Nephron (organoid): ENCODE data around the gene DPP7.

ENCODE experiments used
- H3K27ac Mint-ChIP-seq, 3 experiments: 2 replicates each; pipeline ENCODE4 v1.8.0; 2020; ENCODE audit warnings: mixed read lengths in 3 of 3, mild to moderate bottlenecking in 2 of 3, moderate library complexity in 1 of 3
- H3K27me3 Mint-ChIP-seq: 2 replicates; pipeline ENCODE4 v1.8.0; 2021; ENCODE audit warnings: low read depth, mild to moderate bottlenecking, moderate library complexity, mixed read lengths
- H3K36me3 Mint-ChIP-seq: 2 replicates; pipeline ENCODE4 v1.8.0; 2020; ENCODE audit warnings: low read depth, mixed read lengths
- H3K4me1 Mint-ChIP-seq: 2 replicates; pipeline ENCODE4 v1.8.0; 2020; ENCODE audit warnings: mixed read lengths
- H3K4me3 Mint-ChIP-seq, 3 experiments: 2 replicates each; pipeline ENCODE4 v1.8.0; 2020; ENCODE audit warnings: mild to moderate bottlenecking in 3 of 3, mixed read lengths in 3 of 3, moderate library complexity in 2 of 3
- H3K9me3 Mint-ChIP-seq: 2 replicates; pipeline ENCODE4 v1.8.0; 2020; ENCODE audit warnings: mixed read lengths
- TF ChIP-seq, protein P1 (sequence below), 3 experiments: fragments of 200-600 bp; sonication (generic); IDR thresholded peaks; one replicate each; pipeline ENCODE4 v1.5.0; 2021; ENCODE audit warnings: antibody characterized with exemption in 3 of 3; ENCODE audit not compliant: unreplicated experiment in 3 of 3

The DPP7 gene

DNA sequence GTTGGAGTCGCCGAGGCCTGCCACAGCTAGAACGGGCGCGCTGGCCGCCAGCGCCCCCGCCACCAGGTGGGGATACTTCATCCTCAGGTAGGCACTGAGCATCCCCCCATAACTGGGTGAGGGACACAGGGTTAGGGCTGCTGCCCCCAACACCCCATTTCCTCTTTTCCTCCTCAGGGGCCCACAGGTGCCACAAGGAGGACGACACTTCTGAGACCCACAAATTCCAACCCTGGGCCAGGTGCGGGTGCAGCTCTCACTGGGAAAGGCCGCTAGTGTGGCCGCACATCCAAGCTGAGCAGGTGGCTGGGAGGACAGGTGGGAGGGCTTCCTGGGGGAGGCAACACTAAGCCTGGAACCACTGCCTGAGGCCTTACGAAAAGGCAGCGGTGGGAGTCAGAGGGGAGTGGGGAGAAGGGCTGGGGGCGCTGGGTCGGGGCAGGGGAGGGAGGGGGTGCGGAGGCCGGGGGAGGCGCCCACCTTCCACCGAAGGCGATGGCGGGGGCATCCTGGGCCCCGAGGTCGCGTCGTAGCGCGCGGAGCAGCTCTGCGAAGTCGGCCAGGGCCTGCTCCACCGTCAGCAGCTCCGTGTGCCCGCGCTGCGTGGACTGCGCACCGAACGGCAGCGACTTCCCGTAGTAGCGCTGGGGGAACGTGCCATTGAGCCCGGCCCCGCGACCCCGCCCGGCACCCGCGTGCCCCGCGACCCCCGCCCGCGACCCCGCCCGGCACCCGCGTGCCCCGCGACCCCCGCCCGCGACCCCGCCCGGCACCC lies 961 bp downstream of the DPP7 start:
- H3K4me3 Mint-ChIP-seq, result peak overlapping the region; percentile 43 to 68 (median 54)
- H3K9me3 Mint-ChIP-seq, result no peaks in the 10 kb centered on the region
- peaks cover 27% of the 10 kb centered on the region for H3K27me3 Mint-ChIP-seq
- TF ChIP-seq, protein P1, sequence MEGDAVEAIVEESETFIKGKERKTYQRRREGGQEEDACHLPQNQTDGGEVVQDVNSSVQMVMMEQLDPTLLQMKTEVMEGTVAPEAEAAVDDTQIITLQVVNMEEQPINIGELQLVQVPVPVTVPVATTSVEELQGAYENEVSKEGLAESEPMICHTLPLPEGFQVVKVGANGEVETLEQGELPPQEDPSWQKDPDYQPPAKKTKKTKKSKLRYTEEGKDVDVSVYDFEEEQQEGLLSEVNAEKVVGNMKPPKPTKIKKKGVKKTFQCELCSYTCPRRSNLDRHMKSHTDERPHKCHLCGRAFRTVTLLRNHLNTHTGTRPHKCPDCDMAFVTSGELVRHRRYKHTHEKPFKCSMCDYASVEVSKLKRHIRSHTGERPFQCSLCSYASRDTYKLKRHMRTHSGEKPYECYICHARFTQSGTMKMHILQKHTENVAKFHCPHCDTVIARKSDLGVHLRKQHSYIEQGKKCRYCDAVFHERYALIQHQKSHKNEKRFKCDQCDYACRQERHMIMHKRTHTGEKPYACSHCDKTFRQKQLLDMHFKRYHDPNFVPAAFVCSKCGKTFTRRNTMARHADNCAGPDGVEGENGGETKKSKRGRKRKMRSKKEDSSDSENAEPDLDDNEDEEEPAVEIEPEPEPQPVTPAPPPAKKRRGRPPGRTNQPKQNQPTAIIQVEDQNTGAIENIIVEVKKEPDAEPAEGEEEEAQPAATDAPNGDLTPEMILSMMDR (IDR thresholded peaks at IDR 0.05; ENCODE audit: unreplicated experiment in 3 of 3), result no peak
- H3K4me1 Mint-ChIP-seq, result no peaks in the 10 kb centered on the region
- no peak overlapping the region for H3K27ac Mint-ChIP-seq
- no peaks in the 10 kb centered on the region for H3K36me3 Mint-ChIP-seq

DNA sequence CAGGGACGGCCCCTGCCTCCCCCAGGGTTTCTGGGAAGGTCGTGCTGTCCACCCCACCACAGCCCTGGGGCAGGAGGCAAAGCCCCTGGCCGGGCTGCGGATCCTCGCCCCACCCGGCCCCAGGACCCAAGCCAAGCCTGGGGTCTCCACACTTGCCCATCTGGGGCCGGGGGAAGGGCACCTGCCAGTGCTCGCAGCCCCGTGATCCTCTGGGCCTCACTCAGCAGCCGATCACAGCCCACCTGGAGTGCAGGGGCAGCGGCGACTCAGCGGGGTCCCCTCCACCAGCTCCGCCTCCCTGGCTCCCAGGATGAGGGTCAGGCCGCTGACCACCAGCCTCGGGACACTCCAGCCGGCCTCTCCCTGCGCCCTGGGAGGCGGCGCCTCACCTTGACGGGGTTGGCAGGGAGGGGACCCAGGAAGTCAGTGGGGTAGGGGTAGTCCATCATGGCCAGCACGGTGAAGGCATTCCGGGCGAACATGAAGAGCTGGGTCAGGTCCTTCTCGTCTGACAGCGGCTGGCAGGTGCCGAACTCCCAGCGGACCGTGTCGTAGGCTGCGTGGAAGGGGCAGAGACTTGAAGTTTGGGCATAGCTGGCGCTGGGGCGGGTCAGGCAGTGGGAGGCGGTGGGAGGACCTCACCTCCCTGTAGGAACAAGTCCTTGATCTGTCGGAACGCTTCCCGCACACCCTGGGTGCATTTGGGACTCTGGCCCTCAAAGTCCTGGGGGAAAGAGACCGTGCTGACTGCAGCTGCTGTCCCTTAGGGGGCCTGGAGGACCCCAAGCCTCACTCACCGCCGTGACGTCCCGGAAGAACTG lies 1.8 kb downstream of the DPP7 start:
- H3K4me1 Mint-ChIP-seq, result no peaks in the 10 kb centered on the region

DNA sequence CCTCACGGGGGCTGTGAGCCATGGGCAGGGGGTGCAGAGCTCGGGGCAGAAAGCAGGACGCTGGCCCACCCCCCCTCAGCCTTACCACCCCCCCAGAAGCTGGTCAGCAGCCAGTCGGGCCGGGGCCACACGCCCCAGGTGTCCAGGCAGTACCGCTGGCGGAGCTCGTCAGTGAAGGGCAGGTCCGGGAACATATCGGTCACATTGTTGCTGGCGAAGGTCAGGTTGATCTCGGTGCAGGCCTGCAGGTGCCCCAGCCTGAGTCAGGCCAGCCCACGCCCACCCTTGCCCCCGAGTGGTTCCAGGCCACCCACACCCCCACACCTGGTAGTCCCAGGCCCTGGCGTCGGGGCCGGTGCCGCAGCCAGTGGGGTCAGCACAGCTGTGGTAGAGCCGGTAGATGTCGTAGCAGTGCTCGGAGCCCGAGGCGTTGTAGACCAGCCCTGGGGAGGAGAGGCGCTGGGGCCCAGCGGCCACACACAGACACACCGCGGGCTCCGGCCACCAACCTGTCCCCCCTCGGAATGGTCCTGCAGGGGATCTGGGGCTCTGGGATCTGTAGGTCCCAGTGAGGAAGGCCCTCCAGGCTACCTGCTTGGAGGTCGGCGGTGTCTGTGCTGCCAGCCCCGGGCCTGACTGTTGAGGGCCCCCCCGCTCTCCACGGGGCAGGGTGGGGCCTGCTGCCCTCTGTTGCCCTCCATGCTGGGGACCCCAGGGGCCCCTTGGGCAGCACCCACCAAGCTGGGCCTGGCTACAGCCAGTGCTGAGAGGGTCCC lies 2.6 kb downstream of the DPP7 start:
- H3K4me3 Mint-ChIP-seq, result peak overlapping the region in 1 of 3 experiments; percentile 9
- TF ChIP-seq, protein P1 (IDR thresholded peaks at IDR 0.05; ENCODE audit: unreplicated experiment in 3 of 3), result no peak
- H3K36me3 Mint-ChIP-seq, result no peaks in the 10 kb centered on the region
- H3K27ac Mint-ChIP-seq, result no peak overlapping the region
- no peaks in the 10 kb centered on the region for H3K9me3 Mint-ChIP-seq
- peaks cover 23% of the 10 kb centered on the region for H3K27me3 Mint-ChIP-seq
- H3K4me1 Mint-ChIP-seq, result no peaks in the 10 kb centered on the region

More for the DNA sequence above, 1.8 kb downstream of the DPP7 start:
- H3K4me3 Mint-ChIP-seq, result peak overlapping the region; percentile 68 to 70 (median 68)
- TF ChIP-seq, protein P1 (IDR thresholded peaks at IDR 0.05; ENCODE audit: unreplicated experiment in 3 of 3), result no peak
- no peak overlapping the region for H3K27ac Mint-ChIP-seq
- H3K27me3 Mint-ChIP-seq, result peaks cover 26% of the 10 kb centered on the region
- H3K9me3 Mint-ChIP-seq, result no peaks in the 10 kb centered on the region
- no peaks in the 10 kb centered on the region for H3K36me3 Mint-ChIP-seq

DNA sequence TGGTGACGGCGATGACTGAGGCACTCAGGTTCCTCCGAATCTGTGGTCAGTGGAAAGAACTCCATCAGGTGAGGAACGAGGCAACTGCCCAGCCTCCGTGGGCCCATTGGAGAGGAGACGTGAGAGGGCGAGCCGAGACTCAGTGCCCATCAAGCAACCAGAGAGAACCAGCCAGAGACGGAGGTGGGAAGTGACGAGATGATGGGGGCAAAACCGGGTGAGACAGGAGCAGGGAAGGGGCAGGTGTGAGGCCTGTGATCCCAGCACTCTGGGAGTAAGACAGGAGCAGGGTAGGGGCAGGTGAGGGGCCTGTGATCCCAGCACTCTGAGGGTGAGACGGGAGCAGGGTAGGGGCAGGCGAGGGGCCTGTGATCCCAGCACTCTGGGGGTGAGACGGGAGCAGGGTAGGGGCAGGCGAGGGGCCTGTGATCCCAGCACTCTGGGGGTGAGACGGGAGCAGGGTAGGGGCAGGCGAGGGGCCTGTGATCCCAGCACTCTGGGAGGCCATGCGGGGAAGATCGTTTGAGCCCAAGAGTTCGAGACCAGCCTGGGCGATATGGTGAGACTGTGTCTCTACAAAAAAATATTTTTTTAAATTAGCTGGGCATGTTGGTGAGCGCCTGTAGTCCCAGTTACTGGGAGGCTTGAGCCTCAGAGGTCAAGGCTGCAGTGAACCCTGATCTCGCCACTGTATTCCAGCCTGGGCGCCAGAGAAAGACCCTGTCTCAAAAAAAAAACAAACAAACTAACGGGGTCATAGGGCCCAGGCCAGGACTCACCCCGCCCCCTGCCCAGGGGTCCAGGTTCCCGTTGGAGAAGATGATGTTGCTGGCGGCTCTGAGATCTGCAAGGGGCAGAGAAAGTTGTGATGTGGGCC lies 3.4 kb downstream of the DPP7 start:
- Mint-ChIP-seq H3K36me3 (no peaks in the 10 kb centered on the region), H3K4me1 (no peaks in the 10 kb centered on the region), H3K27ac (no peak overlapping the region), H3K27me3 (peaks cover 16% of the 10 kb centered on the region), H3K9me3 (no peaks in the 10 kb centered on the region), H3K4me3 (peak overlapping the region in 1 of 3 experiments; percentile 9)
- TF ChIP-seq, protein P1 (IDR thresholded peaks at IDR 0.05; ENCODE audit: unreplicated experiment in 3 of 3), result no peak
